ENCODE measurements around the gene METTL26.

The METTL26 gene

GRCh38 chr16:636206-637080 lies at the start of gene METTL26:
Gene METTL26, minus strand, starts transcription at chr16:636305. Its CDS starts 15 bp downstream, at chr16:636290.
- no peak for TF ChIP-seq CTCF (conservative IDR thresholded peaks at IDR 0.05; ENCODE audit: low read length)
- H3K4me3 ChIP-seq (ENCODE audit: low read length), result peak within 1 kb of the TSS; percentile 85
- peak; percentile 92 for DNase-seq (ENCODE audit: low read depth)

- H3K4me3 ChIP-seq (ENCODE audit: low read length), result no peak overlapping the region; the same call in 1 of the 2 replicates
- TF ChIP-seq CTCF (conservative IDR thresholded peaks at IDR 0.05; ENCODE audit: low read length), result no peak
- DNase-seq (ENCODE audit: low read depth), result no peak
Observed at GRCh38 chr16:684961-685696, 49.0 kb upstream of the METTL26 start.

- no peak for TF ChIP-seq CTCF (conservative IDR thresholded peaks at IDR 0.05; ENCODE audit: low read length)
- DNase-seq (ENCODE audit: low read depth), result peak; percentile 94
- peak within 1 kb of the TSS; percentile 62 for H3K4me3 ChIP-seq (ENCODE audit: low read length)
Observed at GRCh38 chr16:684071-684794, 48.1 kb upstream of the METTL26 start, which contains the start of gene JMJD8. Gene JMJD8, minus strand, starts transcription at chr16:684334. Its CDS starts 15 bp downstream, at chr16:684319.

GRCh38 chr16:683396-684070 lies 47.4 kb upstream of the METTL26 start:
- DNase-seq (ENCODE audit: low read depth), result no peak
- TF ChIP-seq CTCF (conservative IDR thresholded peaks at IDR 0.05; ENCODE audit: low read length), result no peak
- H3K4me3 ChIP-seq (ENCODE audit: low read length), result peak overlapping the region; percentile 62

- no peak for TF ChIP-seq CTCF (conservative IDR thresholded peaks at IDR 0.05; ENCODE audit: low read length)
- peak overlapping the region; percentile 62 for H3K4me3 ChIP-seq (ENCODE audit: low read length)
- DNase-seq (ENCODE audit: low read depth), result no peak
Observed at GRCh38 chr16:682493-683395, 46.6 kb upstream of the METTL26 start.

All from AG10803 (cell line).